CD4-positive, alpha-beta memory T cell (primary cell): Measurements from ENCODE around the gene HOXD10. TPM values are rescaled to one million over a fixed set of nuclear protein-coding genes. Genes with fewer than 3 reads are reported as not detected.

ENCODE experiments used
- CTCF ChIA-PET: fragments of 350-600 bp; sonication (Branson Sonifier 250); formaldehyde crosslinking; loops from one replicate; lab custom pipeline; 2021; ENCODE audit warnings: inconsistent platforms; ENCODE audit not compliant: partially characterized antibody; lab: Charles Lee
- POLR2A ChIA-PET: fragments of 350-600 bp; sonication (Branson Sonifier 250); formaldehyde crosslinking; loops from one replicate; lab custom pipeline; 2021; ENCODE audit not compliant: partially characterized antibody; lab: Charles Lee
- DNase-seq, 5 donors: peaks; one replicate each; pipeline versions ENCODE4 v3.0.0 to v3.0.0-alpha.2; 2020 to 2022; ENCODE audit warnings: mixed read lengths in 1 of 5
- H3K27ac ChIP-seq: one replicate; pipeline ENCODE4 v1.7.0; 2013; ENCODE audit warnings: low read depth, low read length
- H3K27me3 ChIP-seq: 2 replicates; pipeline ENCODE4 v1.7.0; 2013; ENCODE audit warnings: mild to moderate bottlenecking, low read length, moderate library complexity; ENCODE audit not compliant: insufficient read depth
- H3K36me3 ChIP-seq: 2 replicates; pipeline ENCODE4 v1.7.0; 2013; ENCODE audit warnings: mild to moderate bottlenecking, low read length, moderate library complexity; ENCODE audit not compliant: insufficient read depth
- H3K4me1 ChIP-seq: 2 replicates; pipeline ENCODE4 v1.7.0; 2013; ENCODE audit warnings: mild to moderate bottlenecking, low read length, moderate library complexity; ENCODE audit not compliant: insufficient read depth
- H3K4me3 ChIP-seq, 2 donors: one replicate each; pipeline ENCODE4 v1.7.0; 2013; ENCODE audit warnings: low read length in 2 of 2, mild to moderate bottlenecking in 1 of 2
- H3K9me3 ChIP-seq, 2 donors: one replicate each; pipeline ENCODE4 v1.7.0; 2013; ENCODE audit warnings: low read length in 2 of 2, control low read depth in 1 of 2; ENCODE audit not compliant: control insufficient read depth in 1 of 2
- H3K27ac Mint-ChIP-seq, 7 donors: one replicate each; pipeline ENCODE4 v1.8.0; 2020 to 2021; ENCODE audit warnings: mixed read lengths in 7 of 7, mild to moderate bottlenecking in 6 of 7, inconsistent platforms in 3 of 7, moderate library complexity in 3 of 7
- H3K27me3 Mint-ChIP-seq, 2 donors: one replicate each; pipeline ENCODE4 v1.8.0; 2020 to 2021; ENCODE audit warnings: mixed read lengths in 2 of 2
- H3K36me3 Mint-ChIP-seq, 2 donors: one replicate each; pipeline ENCODE4 v1.8.0; 2020 to 2021; ENCODE audit warnings: mixed read lengths in 2 of 2, inconsistent platforms in 1 of 2, mild to moderate bottlenecking in 1 of 2
- H3K4me1 Mint-ChIP-seq, 4 donors: one replicate each; pipeline ENCODE4 v1.8.0; 2020 to 2021; ENCODE audit warnings: mixed read lengths in 4 of 4, mild to moderate bottlenecking in 1 of 4
- H3K4me3 Mint-ChIP-seq, 8 donors: one replicate each; pipeline ENCODE4 v1.8.0; 2020 to 2021; ENCODE audit warnings: mixed read lengths in 8 of 8, mild to moderate bottlenecking in 7 of 8, moderate library complexity in 6 of 8, inconsistent platforms in 3 of 8
- H3K9me3 Mint-ChIP-seq, 8 donors: one replicate each; pipeline ENCODE4 v1.8.0; 2020 to 2021; ENCODE audit warnings: mixed read lengths in 8 of 8, mild to moderate bottlenecking in 5 of 8, inconsistent platforms in 3 of 8, moderate library complexity in 1 of 8
- intact Hi-C: fragments of 100-400 bp; cut with micrococcal nuclease; formaldehyde crosslinking; loops from one replicate; pipeline ENCODE4 v1.15.1; 2023
- polyA plus RNA-seq, 2 donors: library from polyadenylated mRNA; unstranded; fragments of 300-500 nt; fragmentation: Illumina TruSeq; gene quantifications; one replicate each; pipeline ENCODE4 v1.2.3, GENCODE V29; 2021
- total RNA-seq, 2 experiments: library from RNA; stranded (reverse); gene quantifications; one replicate each; pipeline ENCODE4 v1.2.3, GENCODE V29; 2021

The HOXD10 gene
- total and polyA plus RNA-seq, 4 experiments from 2014 or later: not detected

- Mint-ChIP-seq H3K9me3 (peaks cover 0 to 21% (median 11%) of the 10 kb centered on the region in 8 donors), H3K27ac (peak overlapping the region in 2 of 7 donors; percentile 35 to 75), H3K4me3 (peak overlapping the region in 2 of 8 donors; percentile 13 to 43), H3K36me3 (no peaks in the 10 kb centered on the region), H3K27me3 (peaks cover 73 to 75% of the 10 kb centered on the region in 2 donors), H3K4me1 (peaks cover 10 to 43% (median 26%) of the 10 kb centered on the region in 4 donors)
- Histone ChIP-seq H3K27me3 (peaks cover 64% of the 10 kb centered on the region), H3K9me3 (no peaks in the 10 kb centered on the region), H3K27ac (no peak overlapping the region), H3K4me1 (peaks cover 4% of the 10 kb centered on the region), H3K4me3 (no peak overlapping the region), H3K36me3 (no peaks in the 10 kb centered on the region)
- ChIA-PET CTCF (no interaction called here), POLR2A (no interaction called here)
- intact Hi-C loops: no loop called here
- DNase-seq: no peak
Measured at GRCh38 chr2:176104316-176105077, 12.1 kb upstream of the HOXD10 start.

- peak overlapping the region in 4 of 8 donors; percentile 7 to 79 (median 52) for H3K4me3 Mint-ChIP-seq
- H3K9me3 Mint-ChIP-seq: peaks cover 0 to 25% (median 16%) of the 10 kb centered on the region in 8 donors
- Histone ChIP-seq H3K36me3 (no peaks in the 10 kb centered on the region), H3K27ac (no peak overlapping the region), H3K4me3 (no peak overlapping the region), H3K27me3 (peaks cover 70% of the 10 kb centered on the region), H3K4me1 (peaks cover 4% of the 10 kb centered on the region), H3K9me3 (no peaks in the 10 kb centered on the region)
- ChIA-PET CTCF (no interaction called here), POLR2A (no interaction called here)
- peaks cover 78 to 79% of the 10 kb centered on the region in 2 donors for H3K27me3 Mint-ChIP-seq
- DNase-seq: no peak
- H3K36me3 Mint-ChIP-seq: no peaks in the 10 kb centered on the region
- intact Hi-C loops: no loop called here
- H3K27ac Mint-ChIP-seq: peak overlapping the region in 2 of 7 donors; percentile 30 to 75
- peaks cover 10 to 44% (median 28%) of the 10 kb centered on the region in 4 donors for H3K4me1 Mint-ChIP-seq
Measured at GRCh38 chr2:176105078-176105729, 11.4 kb upstream of the HOXD10 start.

- no peak overlapping the region for H3K4me3 ChIP-seq
- peaks cover 4% of the 10 kb centered on the region for H3K4me1 ChIP-seq
- Mint-ChIP-seq H3K4me3 (peak overlapping the region; percentile 63 to 84 (median 77)), H3K36me3 (no peaks in the 10 kb centered on the region), H3K27me3 (peaks cover 77 to 78% of the 10 kb centered on the region in 2 donors), H3K9me3 (peaks cover 0 to 22% (median 17%) of the 10 kb centered on the region in 8 donors), H3K4me1 (peaks cover 10 to 44% (median 28%) of the 10 kb centered on the region in 4 donors), H3K27ac (peak overlapping the region in 4 of 7 donors; percentile 12 to 93 (median 78))
- H3K27me3 ChIP-seq: peaks cover 73% of the 10 kb centered on the region
- ChIA-PET CTCF (no interaction called here), POLR2A (no interaction called here)
- no peaks in the 10 kb centered on the region for H3K9me3 ChIP-seq
- no peak for DNase-seq
- no peaks in the 10 kb centered on the region for H3K36me3 ChIP-seq
- intact Hi-C loops: no loop called here
- H3K27ac ChIP-seq: no peak overlapping the region
Measured at GRCh38 chr2:176105730-176106580, 10.6 kb upstream of the HOXD10 start.

- H3K4me3 ChIP-seq: no peak within 1 kb of the TSS
- Mint-ChIP-seq H3K4me3 (peak within 1 kb of the TSS; percentile 63 to 84 (median 77)), H3K9me3 (peaks cover 0 to 28% (median 22%) of the 10 kb centered on the region in 8 donors), H3K4me1 (peaks cover 10 to 48% (median 28%) of the 10 kb centered on the region in 4 donors), H3K27ac (peak within 1 kb of the TSS in 4 of 7 donors; percentile 12 to 93 (median 79)), H3K27me3 (peaks cover 76 to 78% of the 10 kb centered on the region in 2 donors), H3K36me3 (no peaks in the 10 kb centered on the region)
- no peaks in the 10 kb centered on the region for H3K36me3 ChIP-seq
- no peak for DNase-seq
- ChIA-PET CTCF (no interaction called here), POLR2A (no interaction called here)
- H3K27ac ChIP-seq: no peak within 1 kb of the TSS
- no peaks in the 10 kb centered on the region for H3K9me3 ChIP-seq
- peaks cover 10% of the 10 kb centered on the region for H3K4me1 ChIP-seq
- H3K27me3 ChIP-seq: peaks cover 77% of the 10 kb centered on the region
- intact Hi-C loops: no loop called here
Measured at GRCh38 chr2:176106581-176107539, 9.7 kb upstream of the HOXD10 start, which contains the start of gene HOXD11. Gene HOXD11 (plus strand): TSS chr2:176107280. CDS start chr2:176107356, 76 bp downstream.

GRCh38 chr2:176107731-176108181 lies 8.8 kb upstream of the HOXD10 start:
- intact Hi-C loops: no loop called here

More at GRCh38 chr2:176107731-176108181, 8.8 kb upstream of the HOXD10 start:
- POLR2A ChIA-PET: no interaction called here
- no peak overlapping the region for H3K4me3 Mint-ChIP-seq
- CTCF ChIA-PET: no interaction called here
- peak overlapping the region in 1 of 7 donors; percentile 63 for H3K27ac Mint-ChIP-seq
- Histone ChIP-seq H3K27ac (no peak overlapping the region), H3K4me1 (peaks cover 10% of the 10 kb centered on the region), H3K27me3 (peaks cover 77% of the 10 kb centered on the region), H3K36me3 (no peaks in the 10 kb centered on the region), H3K4me3 (no peak overlapping the region), H3K9me3 (no peaks in the 10 kb centered on the region)
- DNase-seq: no peak
- H3K9me3 Mint-ChIP-seq: peaks cover 0 to 28% (median 21%) of the 10 kb centered on the region in 8 donors
- peaks cover 10 to 48% (median 28%) of the 10 kb centered on the region in 4 donors for H3K4me1 Mint-ChIP-seq
- H3K36me3 Mint-ChIP-seq: no peaks in the 10 kb centered on the region
- H3K27me3 Mint-ChIP-seq: peaks cover 73 to 76% of the 10 kb centered on the region in 2 donors
